Measurements from ENCODE around the gene PSMB3.

The PSMB3 gene

GRCh38 chr17:38733982-38734973 is 18.3 kb upstream of the PSMB3 start:
- DNase-seq (ENCODE audit: low read depth) = no peak

DNA sequence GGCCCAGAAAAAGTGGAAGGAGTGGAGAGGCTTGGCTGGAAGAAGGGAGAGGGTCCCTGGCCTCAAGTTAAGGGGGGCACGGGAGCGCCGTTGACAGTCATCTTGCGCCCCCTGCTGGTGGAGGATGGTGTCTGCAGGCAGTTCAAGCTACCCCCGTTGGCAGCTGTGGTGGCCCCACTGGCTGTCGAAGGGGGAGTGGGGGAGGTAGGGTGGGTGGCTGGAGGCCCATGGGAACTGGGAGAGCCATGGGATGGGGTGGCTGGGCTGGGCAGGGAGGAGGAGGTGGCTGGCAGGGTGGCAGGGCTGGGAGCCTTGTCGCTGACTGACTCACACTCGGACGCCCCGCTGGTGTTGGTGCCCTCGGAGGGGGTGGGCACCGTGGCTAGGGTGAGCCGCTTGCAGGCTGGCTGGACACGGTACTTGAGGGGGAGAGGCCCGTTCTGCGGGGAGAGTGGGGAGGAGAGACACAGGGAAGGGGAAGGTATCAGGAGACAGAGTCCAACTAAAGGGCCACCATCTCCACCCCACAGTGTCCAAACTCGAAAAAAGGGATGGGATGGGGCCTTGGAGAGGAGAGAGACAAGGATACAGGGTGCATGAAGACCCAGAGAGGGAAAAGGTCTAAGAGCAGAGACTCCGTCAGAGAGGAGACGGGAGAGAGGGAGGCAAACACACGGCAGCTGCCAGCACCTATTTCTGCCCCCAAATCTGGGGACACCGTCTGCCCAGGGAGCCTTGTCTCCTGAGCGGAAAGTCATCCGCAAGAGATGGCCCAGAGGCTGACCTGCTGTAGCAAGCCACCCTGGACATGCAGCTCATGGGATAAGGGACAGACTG is 17.2 kb upstream of the PSMB3 start:
- peak; percentile 68 for DNase-seq (ENCODE audit: low read depth)

DNA sequence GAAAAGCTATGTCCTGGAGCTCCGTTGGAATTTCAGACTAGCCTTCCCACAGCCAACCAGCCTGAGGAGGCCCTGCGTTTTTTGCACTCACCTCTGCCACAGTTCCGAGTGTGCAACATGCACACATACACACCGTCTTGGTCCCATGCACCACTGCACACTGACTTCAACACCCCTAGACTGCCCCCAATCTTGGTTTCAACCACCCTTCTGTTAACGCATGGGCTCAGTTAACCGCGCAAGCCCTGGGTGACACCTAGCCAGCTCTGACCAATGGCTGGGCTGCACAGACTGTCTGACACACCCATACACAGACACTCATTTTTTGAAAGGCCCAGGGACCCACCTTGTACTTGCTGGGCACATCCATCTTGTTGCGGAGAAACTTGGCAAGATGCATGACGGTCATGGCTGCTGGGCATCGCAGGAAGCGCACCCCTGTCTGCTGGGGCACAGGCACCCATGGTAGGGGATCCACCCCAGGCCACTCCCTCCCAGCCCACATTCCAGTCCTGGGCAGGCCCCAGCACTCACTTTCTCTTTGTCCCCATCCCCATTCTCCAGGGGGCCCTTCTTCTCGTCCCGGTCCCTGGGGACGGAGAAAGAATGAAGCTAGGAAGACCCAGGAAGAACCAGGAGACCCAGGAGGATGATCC is 14.4 kb upstream of the PSMB3 start:
- no peak for DNase-seq (ENCODE audit: low read depth)

GRCh38 chr17:38738686-38739085 is 13.9 kb upstream of the PSMB3 start:
- no peak for DNase-seq (ENCODE audit: low read depth)

DNA sequence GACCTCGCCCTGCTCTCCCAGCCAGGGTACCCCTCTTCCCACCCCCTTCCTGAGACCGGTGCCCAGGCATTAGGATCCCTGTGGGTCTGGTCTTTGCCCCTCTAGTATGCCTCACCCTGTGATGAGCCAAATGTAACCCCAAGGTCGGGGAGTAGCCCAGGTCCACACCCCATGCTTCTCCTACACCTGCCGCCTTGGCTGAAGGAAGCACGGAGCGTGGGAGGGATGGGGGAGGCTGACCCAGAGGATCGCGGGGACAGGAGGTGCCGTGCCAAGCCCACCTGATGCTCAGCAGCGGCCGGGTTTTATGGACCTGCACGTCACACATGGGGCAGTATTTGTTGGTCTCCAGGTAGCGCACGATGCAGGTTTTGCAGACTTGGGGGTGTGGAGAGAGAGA is 13.2 kb upstream of the PSMB3 start:
- DNase-seq (ENCODE audit: low read depth) = no peak

DNA sequence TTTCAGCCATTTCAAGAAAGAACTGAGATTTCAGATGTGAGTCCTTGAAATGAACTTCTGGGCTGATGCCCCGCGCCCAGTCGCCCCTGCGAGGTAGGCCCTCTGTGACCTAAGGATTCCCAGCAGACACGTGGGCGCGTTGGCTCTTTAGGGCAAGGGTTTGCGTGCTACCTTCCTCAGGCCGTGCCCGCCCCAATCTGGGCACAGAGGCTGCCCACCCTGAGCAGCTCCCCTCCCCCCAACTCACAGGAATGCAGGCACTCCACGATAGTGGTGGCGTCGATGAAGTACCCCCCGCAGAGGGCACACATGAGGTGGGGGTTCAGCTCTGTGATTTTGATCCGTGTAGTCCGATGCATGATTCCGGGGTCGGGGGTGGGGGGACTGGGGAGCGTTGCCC is 12.5 kb upstream of the PSMB3 start:
- no peak for DNase-seq (ENCODE audit: low read depth)

GRCh38 chr17:38740806-38741205 is 11.7 kb upstream of the PSMB3 start:
- no peak for DNase-seq (ENCODE audit: low read depth)

DNA sequence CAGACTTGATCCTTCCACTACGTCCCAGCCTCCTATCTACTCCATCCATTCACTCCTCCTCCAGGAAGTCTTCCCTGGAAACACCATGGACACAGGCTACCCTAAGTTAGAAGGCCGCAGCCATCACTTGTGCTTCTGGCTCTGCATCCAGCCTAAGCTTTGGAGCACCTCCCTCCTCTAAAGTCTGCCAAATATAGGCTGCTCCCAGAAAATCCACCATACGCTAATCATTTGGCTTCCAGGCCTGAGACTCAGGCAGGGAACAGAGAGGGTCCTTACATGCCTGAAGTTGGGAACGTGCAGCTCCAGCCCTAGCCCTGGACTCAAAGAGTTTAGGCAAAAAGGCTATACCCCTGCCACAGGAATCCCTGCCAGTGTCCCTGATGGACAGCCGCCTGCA is 11.1 kb upstream of the PSMB3 start:
- DNase-seq (ENCODE audit: low read depth) = no peak

GRCh38 chr17:38741921-38742410 is 10.6 kb upstream of the PSMB3 start:
- DNase-seq (ENCODE audit: low read depth) = no peak

- DNase-seq (ENCODE audit: low read depth) = no peak
Measured at GRCh38 chr17:38742411-38743308, 9.9 kb upstream of the PSMB3 start.

DNA sequence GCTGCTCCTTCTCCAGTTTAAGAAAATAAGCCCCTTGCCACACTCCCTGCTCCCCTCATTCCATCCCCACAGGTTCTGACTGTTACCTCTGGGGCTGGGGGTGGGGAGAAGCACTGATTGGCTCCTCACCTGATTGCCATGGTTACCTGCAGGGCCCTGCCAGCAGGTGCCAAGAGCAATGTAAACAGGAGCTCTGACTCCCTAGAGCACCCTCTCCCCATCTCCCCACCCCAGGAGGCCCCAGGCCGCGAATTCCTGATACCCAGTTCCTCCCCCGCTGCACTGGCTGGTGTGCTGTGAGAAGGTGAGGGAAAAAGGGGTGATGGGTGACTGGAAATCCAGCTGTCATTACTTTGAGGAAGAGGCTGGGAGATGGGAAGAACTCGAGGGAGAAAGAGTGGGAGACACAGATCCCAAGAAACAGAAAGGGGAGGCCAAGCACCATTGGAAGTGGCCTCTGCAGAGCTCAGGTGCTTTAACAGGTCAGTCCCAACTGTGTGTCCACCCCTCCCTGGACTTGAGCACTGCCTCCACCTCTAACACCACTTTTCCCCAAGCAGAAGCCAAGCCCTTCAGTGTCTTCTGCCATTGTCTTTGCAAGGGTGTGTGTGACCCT is 8.9 kb upstream of the PSMB3 start:
- no peak for DNase-seq (ENCODE audit: low read depth)

GRCh38 chr17:38745545-38745944 is 7.0 kb upstream of the PSMB3 start:
- no peak for DNase-seq (ENCODE audit: low read depth)

DNA sequence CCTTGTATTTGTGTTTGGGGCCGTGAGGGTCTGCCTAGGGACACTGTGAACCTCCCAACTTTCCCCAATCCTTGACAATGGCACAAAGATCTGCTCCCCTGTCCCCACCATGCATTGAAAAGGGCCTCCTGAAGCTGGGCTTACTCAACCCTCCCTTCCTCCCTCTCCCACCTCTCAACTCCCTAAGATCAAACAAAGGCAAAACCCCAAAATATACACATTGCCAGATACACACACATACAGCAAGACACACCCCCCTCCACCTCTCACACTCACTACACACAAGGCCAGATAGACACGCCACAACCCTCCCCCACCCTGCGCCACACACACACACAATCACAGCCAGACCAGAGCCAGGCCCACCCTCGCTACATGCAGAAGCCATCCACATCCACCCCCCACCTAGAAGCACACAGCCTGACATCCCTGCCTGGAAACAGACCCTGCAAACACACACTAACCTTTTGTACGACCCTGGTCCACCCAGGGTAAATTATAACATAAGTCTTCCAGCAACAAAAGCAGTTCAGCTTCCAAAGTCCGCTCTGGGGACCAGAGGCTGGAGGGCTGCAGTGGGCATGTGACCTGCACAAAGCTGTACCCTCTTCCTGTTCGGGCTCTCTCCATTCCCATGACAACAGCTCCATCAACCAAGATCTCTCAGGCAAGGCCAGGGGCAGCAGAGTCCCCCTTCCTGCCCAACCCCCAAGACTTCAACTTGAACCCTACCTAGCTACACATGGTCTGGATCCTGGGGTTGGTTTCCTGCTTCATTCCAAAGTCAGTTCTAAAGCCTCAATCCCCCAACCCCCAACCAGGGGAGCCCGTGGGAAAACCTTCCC is 6.3 kb upstream of the PSMB3 start:
- DNase-seq (ENCODE audit: low read depth) = no peak

GRCh38 chr17:38746849-38747462 is 5.6 kb upstream of the PSMB3 start:
- DNase-seq (ENCODE audit: low read depth) = no peak

DNA sequence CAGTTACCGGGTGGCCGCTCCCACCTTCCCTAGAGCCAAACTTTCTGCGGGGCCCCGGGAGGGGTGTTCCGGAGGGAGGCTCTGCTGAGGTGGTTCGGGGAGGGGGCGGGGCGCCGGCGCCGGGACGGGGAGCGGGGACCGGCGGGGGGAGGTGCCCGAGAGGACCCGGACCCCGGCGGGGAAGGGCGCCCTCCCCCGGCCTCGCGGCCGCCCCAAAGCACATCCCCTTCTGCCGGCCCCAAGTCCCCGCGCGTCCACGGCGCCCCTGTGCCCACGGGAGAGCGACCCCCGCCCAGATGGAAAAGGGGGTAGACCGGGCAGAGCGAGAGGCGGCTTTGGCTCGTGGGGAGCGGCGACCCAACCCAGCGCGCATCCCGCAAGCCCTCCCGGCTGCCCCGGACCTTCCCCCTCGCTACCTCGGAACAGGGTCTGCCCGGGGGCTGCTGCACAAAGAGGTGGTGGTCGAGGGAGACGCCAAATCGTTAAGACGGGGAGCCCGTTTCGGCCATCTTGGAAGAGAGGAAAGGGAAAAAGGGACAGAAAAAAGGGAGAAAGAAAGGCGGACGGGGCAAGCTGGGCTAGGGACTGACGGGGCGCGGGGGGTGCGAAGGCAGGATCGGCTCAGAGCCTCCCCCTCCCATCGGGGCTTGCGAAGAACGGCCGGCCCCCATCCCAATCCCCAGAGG is 4.9 kb upstream of the PSMB3 start:
- DNase-seq (ENCODE audit: low read depth) = no peak

GRCh38 chr17:38748149-38748891 is 4.2 kb upstream of the PSMB3 start, which contains the start of gene PCGF2:
TSS of gene PCGF2 (minus strand) at chr17:38748336. CDS start at chr17:38740402, 7,934 bp downstream.
- no peak for DNase-seq (ENCODE audit: low read depth)

- DNase-seq (ENCODE audit: low read depth) = no peak
Measured at GRCh38 chr17:38748892-38749222, 3.7 kb upstream of the PSMB3 start.
